B cell (primary cell): Measurements from ENCODE around the gene HEG1. TPM values are rescaled to one million over a fixed set of nuclear protein-coding genes. Genes with fewer than 3 reads are reported as not detected.

Experiments
- ATAC-seq: fragments of 200-7000 bp; cut with Tn5 transposase; one replicate; pipeline ENCODE4 v1.10.0; 2021; ENCODE audit warnings: low read depth, mild to moderate bottlenecking, moderate number of reproducible peaks, moderate library complexity
- CTCF ChIA-PET: fragments of 350-600 bp; sonication (Branson Sonifier 250); formaldehyde crosslinking; loops from one replicate; lab custom pipeline; 2021; ENCODE audit warnings: antibody characterized with exemption, inconsistent platforms; lab: Charles Lee
- POLR2A ChIA-PET: fragments of 350-600 bp; sonication (Branson Sonifier 250); formaldehyde crosslinking; loops from one replicate; lab custom pipeline; 2021; ENCODE audit warnings: antibody characterized with exemption; lab: Charles Lee
- DNase-seq: peaks from one replicate; pipeline ENCODE4 v3.0.0; 2013
- H2AFZ ChIP-seq: 2 replicates; pipeline ENCODE4 v1.6.1; 2012; ENCODE audit warnings: mild to moderate bottlenecking, low read depth, low read length; ENCODE audit not compliant: insufficient read depth, poor library complexity, severe bottlenecking
- H3K27ac ChIP-seq, 2 donors: 1 replicate in 1 of 2; 2 replicates in 1 of 2; pipeline ENCODE4 v1.5.1; 2012 to 2013; ENCODE audit warnings: low read length in 2 of 2, mild to moderate bottlenecking in 2 of 2, moderate library complexity in 1 of 2
- H3K27me3 ChIP-seq, 4 experiments: fragments of 200-600 bp in 1 of 4; sonication (generic) in 1 of 4; replicated peaks in 1 of 4; 1 replicate in 2 of 4; 2 replicates in 2 of 4; pipeline versions ENCODE4 v1.6.1 to v1.7.0; 2013 to 2016; ENCODE audit warnings: low read length in 3 of 4, mild to moderate bottlenecking in 2 of 4, mixed read lengths in 1 of 4, moderate library complexity in 1 of 4; ENCODE audit not compliant: insufficient read depth in 4 of 4, control insufficient read depth in 3 of 4; ENCODE audit errors: control extremely low read depth in 1 of 4
- H3K36me3 ChIP-seq, 2 experiments: replicated peaks in 1 of 2; 1 replicate in 1 of 2; 2 replicates in 1 of 2; pipeline versions ENCODE4 v1.6.1 to v1.7.1; 2013; ENCODE audit warnings: low read length in 1 of 2; ENCODE audit not compliant: insufficient read depth in 2 of 2, control insufficient read depth in 1 of 2; ENCODE audit errors: control extremely low read depth in 1 of 2, extremely low read depth in 1 of 2
- H3K4me1 ChIP-seq, 2 donors: fragments of 200-600 bp in 1 of 2; sonication (generic) in 1 of 2; 1 replicate in 1 of 2; 2 replicates in 1 of 2; pipeline versions ENCODE4 v1.5.1 to v1.6.1; 2013 to 2017; ENCODE audit warnings: low read length in 2 of 2; ENCODE audit not compliant: control insufficient read depth in 2 of 2, insufficient read depth in 2 of 2
- H3K4me2 ChIP-seq: replicated peaks from 2 replicates; pipeline ENCODE3; 2012; ENCODE audit warnings: mild to moderate bottlenecking, low read depth, low read length; ENCODE audit not compliant: poor library complexity, severe bottlenecking
- H3K4me3 ChIP-seq, 5 experiments: fragments of 200-600 bp in 1 of 5; sonication (generic) in 1 of 5; 1 replicate in 3 of 5; 2 replicates in 2 of 5; pipeline versions ENCODE4 v1.5.1 to v1.7.0; 2011 to 2016; ENCODE audit warnings: low read length in 4 of 5, mild to moderate bottlenecking in 4 of 5, low read depth in 2 of 5, control low read depth in 1 of 5, moderate library complexity in 1 of 5; ENCODE audit not compliant: insufficient read depth in 1 of 5; ENCODE audit errors: control extremely low read depth in 1 of 5, extremely low read depth in 1 of 5
- H3K79me2 ChIP-seq: fragments of 200-600 bp; sonication (generic); one replicate; pipeline ENCODE4 v1.6.0; 2016; ENCODE audit warnings: low read length; ENCODE audit not compliant: control insufficient read depth, insufficient read depth
- H3K9ac ChIP-seq: fragments of 200-600 bp; sonication (generic); 2 replicates; pipeline ENCODE4 v1.6.1; 2017; ENCODE audit warnings: mild to moderate bottlenecking, low read length, moderate library complexity
- H3K9me3 ChIP-seq, 3 donors: one replicate each; pipeline versions ENCODE4 v1.6.1 to v1.7.1; 2013; ENCODE audit warnings: low read length in 2 of 3; ENCODE audit not compliant: control insufficient read depth in 2 of 3, insufficient read depth in 1 of 3; ENCODE audit errors: control extremely low read depth in 1 of 3
- H4K20me1 ChIP-seq: 2 replicates; pipeline ENCODE4 v1.6.0; 2012; ENCODE audit warnings: mild to moderate bottlenecking, low read length; ENCODE audit not compliant: insufficient read depth, control insufficient read depth, poor library complexity, severe bottlenecking
- H3K27ac Mint-ChIP-seq: one replicate; pipeline ENCODE4 v1.8.0; 2021; ENCODE audit warnings: mixed read lengths
- H3K27me3 Mint-ChIP-seq: one replicate; pipeline ENCODE4 v1.8.0; 2021; ENCODE audit warnings: mixed read lengths
- H3K4me1 Mint-ChIP-seq: one replicate; pipeline ENCODE4 v1.8.0; 2021; ENCODE audit warnings: mixed read lengths
- H3K4me3 Mint-ChIP-seq: one replicate; pipeline ENCODE4 v1.8.0; 2021; ENCODE audit warnings: mixed read lengths
- H3K9me3 Mint-ChIP-seq: one replicate; pipeline ENCODE4 v1.8.0; 2022; ENCODE audit warnings: mixed read lengths; ENCODE audit not compliant: insufficient read depth
- EZH2 ChIP-seq: IDR thresholded peaks from 2 replicates; pipeline ENCODE4 v1.6.1; 2012; ENCODE audit warnings: borderline replicate concordance, low read depth, mild to moderate bottlenecking, moderate library complexity, low read length; ENCODE audit not compliant: insufficient read depth, poor library complexity, severe bottlenecking
- WGBS: methylation state at CpG from one replicate; pipeline ENCODE4 v1.1.5; 2013; ENCODE audit warnings: missing lambda C conversion rate; ENCODE audit not compliant: insufficient coverage; 5-methylcytosine and 5-hydroxymethylcytosine counted together
- intact Hi-C: fragments of 100-400 bp; cut with micrococcal nuclease; formaldehyde crosslinking; loops from one replicate; pipeline ENCODE4 v1.10.0; 2022
- polyA plus RNA-seq: library from polyadenylated mRNA; depleted of rRNA; stranded (reverse); fragments of >200 nt; gene quantifications from 2 replicates; pipeline ENCODE4 v1.2.3, GENCODE V29; 2012
- total RNA-seq, 2 donors: library from RNA; stranded (reverse); fragments of 120-200 nt in 1 of 2; gene quantifications; 1 replicate in 1 of 2; 2 replicates in 1 of 2; pipeline versions ENCODE4 v1.2.3 to v1.2.4, GENCODE V29; 2013 to 2022
- TF ChIP-seq, protein P1 (sequence below): fragments of 200-600 bp; IDR thresholded peaks from one replicate; pipeline ENCODE4 v1.8.0; 2022; ENCODE audit warnings: antibody characterized with exemption, mild to moderate bottlenecking

Gene HEG1
- total and polyA plus RNA-seq, 2 donors (not counting 1 experiment from before 2014, with no cell fraction given): 5.1 to 9.2 TPM

DNA sequence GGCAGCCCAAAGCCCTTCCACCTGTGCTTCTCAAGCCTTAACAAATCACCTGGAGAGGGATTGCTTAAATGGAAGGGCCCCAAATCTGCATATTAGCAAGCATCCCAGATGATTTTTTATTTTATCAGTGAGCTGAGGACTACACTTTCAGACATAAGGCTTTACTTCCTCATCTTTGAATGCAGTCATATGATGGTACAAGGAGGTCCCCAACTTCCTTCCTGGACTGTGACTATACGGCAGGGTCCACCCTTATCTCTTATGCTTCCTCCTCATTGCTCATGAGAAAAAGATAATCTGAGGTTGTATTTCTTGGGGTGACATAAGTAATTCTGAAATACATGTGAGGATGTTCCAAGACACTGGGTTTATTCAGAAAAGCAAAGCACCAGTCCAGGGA is 13.7 kb upstream of the HEG1 start:
- WGBS: no CpG with 5 or more reads among the region's 1 CpG
- H3K27ac Mint-ChIP-seq: peak overlapping the region; percentile 17
- ChIA-PET POLR2A (no interaction called here), CTCF (interaction anchor here (0.6 kb wide), 1 partner anchor 803 kb away, joined by 4 read pairs; no protein-coding TSS in a partner anchor)
- H2AFZ ChIP-seq: peak overlapping the region; percentile 71
- peak overlapping the region; percentile 47 for H3K4me2 ChIP-seq
- H3K79me2 ChIP-seq: no peaks in the 10 kb centered on the region
- H4K20me1 ChIP-seq: no peaks in the 10 kb centered on the region
- peaks cover 13 to 14% of the 10 kb centered on the region in 2 donors for H3K4me1 ChIP-seq
- peak overlapping the region in 1 of 2 donors; percentile 28 for H3K27ac ChIP-seq
- TF ChIP-seq, protein P1, sequence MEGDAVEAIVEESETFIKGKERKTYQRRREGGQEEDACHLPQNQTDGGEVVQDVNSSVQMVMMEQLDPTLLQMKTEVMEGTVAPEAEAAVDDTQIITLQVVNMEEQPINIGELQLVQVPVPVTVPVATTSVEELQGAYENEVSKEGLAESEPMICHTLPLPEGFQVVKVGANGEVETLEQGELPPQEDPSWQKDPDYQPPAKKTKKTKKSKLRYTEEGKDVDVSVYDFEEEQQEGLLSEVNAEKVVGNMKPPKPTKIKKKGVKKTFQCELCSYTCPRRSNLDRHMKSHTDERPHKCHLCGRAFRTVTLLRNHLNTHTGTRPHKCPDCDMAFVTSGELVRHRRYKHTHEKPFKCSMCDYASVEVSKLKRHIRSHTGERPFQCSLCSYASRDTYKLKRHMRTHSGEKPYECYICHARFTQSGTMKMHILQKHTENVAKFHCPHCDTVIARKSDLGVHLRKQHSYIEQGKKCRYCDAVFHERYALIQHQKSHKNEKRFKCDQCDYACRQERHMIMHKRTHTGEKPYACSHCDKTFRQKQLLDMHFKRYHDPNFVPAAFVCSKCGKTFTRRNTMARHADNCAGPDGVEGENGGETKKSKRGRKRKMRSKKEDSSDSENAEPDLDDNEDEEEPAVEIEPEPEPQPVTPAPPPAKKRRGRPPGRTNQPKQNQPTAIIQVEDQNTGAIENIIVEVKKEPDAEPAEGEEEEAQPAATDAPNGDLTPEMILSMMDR: no peak
- TF ChIP-seq EZH2: no peak
- DNase-seq: peak; percentile 43
- H3K9me3 Mint-ChIP-seq: no peaks in the 10 kb centered on the region
- H3K4me3 ChIP-seq: no peak overlapping the region
- peak; percentile 60 for ATAC-seq
- intact Hi-C loops: no loop called here
- H3K9ac ChIP-seq: peak overlapping the region; percentile 0
- H3K27me3 Mint-ChIP-seq: no peaks in the 10 kb centered on the region
- peak overlapping the region; percentile 43 for H3K4me3 Mint-ChIP-seq
- H3K9me3 ChIP-seq: no peaks in the 10 kb centered on the region
- no peaks in the 10 kb centered on the region for H3K36me3 ChIP-seq
- H3K4me1 Mint-ChIP-seq: peaks cover 14% of the 10 kb centered on the region
- no peaks in the 10 kb centered on the region for H3K27me3 ChIP-seq

DNA sequence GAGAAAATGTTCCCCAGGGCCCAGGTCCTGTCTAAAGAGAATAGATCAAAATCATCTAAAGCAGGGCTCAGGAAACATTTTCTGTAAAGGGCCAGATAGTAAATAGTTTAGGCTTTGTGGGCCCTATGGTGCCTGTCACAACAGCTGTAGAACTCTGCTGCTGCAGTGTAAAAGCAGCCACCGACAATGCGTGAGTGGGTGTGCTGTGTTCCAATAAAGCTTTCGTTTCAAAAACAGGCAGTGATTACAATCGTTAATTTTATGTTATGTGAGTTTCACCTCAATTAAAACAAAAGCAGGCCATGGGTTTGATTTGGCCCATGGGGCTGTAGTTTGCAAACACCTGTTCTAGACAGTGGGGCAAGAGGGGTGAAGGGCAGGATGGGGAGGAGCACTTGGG is 12.5 kb upstream of the HEG1 start:
- H3K9me3 ChIP-seq: no peaks in the 10 kb centered on the region
- no peak for TF ChIP-seq EZH2
- TF ChIP-seq, protein P1: no peak
- H3K36me3 ChIP-seq: no peaks in the 10 kb centered on the region
- no peak overlapping the region for H2AFZ ChIP-seq
- H3K27me3 ChIP-seq: peaks cover 0 to 1% (median 0%) of the 10 kb centered on the region in 4 experiments
- H4K20me1 ChIP-seq: no peaks in the 10 kb centered on the region
- no peaks in the 10 kb centered on the region for H3K79me2 ChIP-seq
- Mint-ChIP-seq H3K4me3 (no peak overlapping the region), H3K27ac (no peak overlapping the region), H3K4me1 (peaks cover 14% of the 10 kb centered on the region), H3K9me3 (no peaks in the 10 kb centered on the region), H3K27me3 (peaks cover 5% of the 10 kb centered on the region)
- 100% methylated on average over 2 of the region's 4 CpGs for WGBS
- H3K4me3 ChIP-seq: no peak overlapping the region
- DNase-seq: no peak
- ChIA-PET POLR2A (no interaction called here), CTCF (interaction anchor here (0.6 kb wide), 1 partner anchor 12 kb away, joined by 3 read pairs; no protein-coding TSS in a partner anchor)
- ATAC-seq: no peak
- H3K27ac ChIP-seq: no peak overlapping the region
- intact Hi-C loops: no loop called here
- no peak overlapping the region for H3K9ac ChIP-seq
- H3K4me1 ChIP-seq: peaks cover 13 to 14% of the 10 kb centered on the region in 2 donors
- H3K4me2 ChIP-seq: no peak overlapping the region
